HepG2 (cell line): ENCODE data around the gene FYB1.

ENCODE experiments used
- EP300 ChIP-seq, 3 experiments: sonication (generic) in 1 of 3; formaldehyde crosslinking in 1 of 3; IDR thresholded peaks; 2 replicates each; pipeline versions ENCODE4 v1.5.1 to v1.6.1; 2011 to 2020; ENCODE audit warnings: low read depth in 2 of 3, low read length in 2 of 3, borderline replicate concordance in 1 of 3, improper control_type of control experiment in 1 of 3, mild to moderate bottlenecking in 1 of 3, missing genetic modification reagents in 1 of 3, moderate library complexity in 1 of 3
- ZNF792 ChIP-seq: IDR thresholded peaks from 2 replicates; pipeline ENCODE4 v1.6.1; 2016
- TF ChIP-seq, protein P1 (sequence below): sonication (generic); formaldehyde crosslinking; IDR thresholded peaks from 2 replicates; pipeline ENCODE4 v1.5.0; 2020; ENCODE audit warnings: mild to moderate bottlenecking, missing genetic modification reagents, moderate library complexity

DNA sequence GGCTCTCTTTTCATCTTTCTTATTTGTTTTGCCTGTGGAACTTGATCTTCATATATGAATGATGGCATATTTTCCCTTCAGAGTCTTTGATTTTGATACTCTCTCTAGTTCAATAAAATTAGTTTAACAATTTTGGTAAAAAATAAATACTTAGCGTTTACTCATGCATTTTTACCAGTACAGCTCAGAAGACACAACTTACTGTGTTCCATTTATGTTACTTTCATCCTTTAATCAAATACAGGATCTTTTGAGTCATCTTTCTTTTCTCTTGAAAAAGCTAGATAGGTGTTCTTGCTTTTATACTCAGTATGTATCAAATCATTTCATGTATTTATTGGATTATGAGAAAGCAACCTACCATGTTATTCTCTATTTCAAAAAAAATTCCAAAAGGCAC is 98.0 kb downstream of the FYB1 start:
- TF ChIP-seq EP300 (IDR thresholded peaks at IDR 0.05; ENCODE audit: low read depth in 2 of 2, low read length in 2 of 2), result no peak
- no peak for TF ChIP-seq EP300 (CRISPR knock-in tag; IDR thresholded peaks at IDR 0.05; ENCODE audit: borderline replicate concordance)
- TF ChIP-seq ZNF792 (CRISPR knock-in tag), result no peak
- TF ChIP-seq, protein P1, sequence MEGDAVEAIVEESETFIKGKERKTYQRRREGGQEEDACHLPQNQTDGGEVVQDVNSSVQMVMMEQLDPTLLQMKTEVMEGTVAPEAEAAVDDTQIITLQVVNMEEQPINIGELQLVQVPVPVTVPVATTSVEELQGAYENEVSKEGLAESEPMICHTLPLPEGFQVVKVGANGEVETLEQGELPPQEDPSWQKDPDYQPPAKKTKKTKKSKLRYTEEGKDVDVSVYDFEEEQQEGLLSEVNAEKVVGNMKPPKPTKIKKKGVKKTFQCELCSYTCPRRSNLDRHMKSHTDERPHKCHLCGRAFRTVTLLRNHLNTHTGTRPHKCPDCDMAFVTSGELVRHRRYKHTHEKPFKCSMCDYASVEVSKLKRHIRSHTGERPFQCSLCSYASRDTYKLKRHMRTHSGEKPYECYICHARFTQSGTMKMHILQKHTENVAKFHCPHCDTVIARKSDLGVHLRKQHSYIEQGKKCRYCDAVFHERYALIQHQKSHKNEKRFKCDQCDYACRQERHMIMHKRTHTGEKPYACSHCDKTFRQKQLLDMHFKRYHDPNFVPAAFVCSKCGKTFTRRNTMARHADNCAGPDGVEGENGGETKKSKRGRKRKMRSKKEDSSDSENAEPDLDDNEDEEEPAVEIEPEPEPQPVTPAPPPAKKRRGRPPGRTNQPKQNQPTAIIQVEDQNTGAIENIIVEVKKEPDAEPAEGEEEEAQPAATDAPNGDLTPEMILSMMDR (CRISPR knock-in tag), result no peak
